Glomerular visceral epithelial cell (primary cell): Measurements from ENCODE around the gene ADD1.
"Not testable (repeated sequence)": the region's sequence is repeated elsewhere in the genome, so short reads cannot be mapped to it uniquely, and the experiment has no call there.

Experiments
- DNase-seq: peaks from one replicate; pipeline ENCODE4 v3.0.0-alpha.2; 2016; ENCODE audit errors: extremely low spot score

ADD1 gene

GRCh38 chr4:2918714-2919113 is 75.1 kb downstream of the ADD1 start:
- not testable (repeated sequence) for DNase-seq

- DNase-seq: peak; percentile 38
Measured at GRCh38 chr4:2922453-2923101, 78.9 kb downstream of the ADD1 start.

- DNase-seq: peak; percentile 40
Measured at GRCh38 chr4:2923141-2923551, 79.5 kb downstream of the ADD1 start.

- DNase-seq: no peak
Measured at GRCh38 chr4:2923668-2924173, 80.1 kb downstream of the ADD1 start.

GRCh38 chr4:2924286-2924685 is 80.6 kb downstream of the ADD1 start:
- no peak for DNase-seq

GRCh38 chr4:2924765-2925301 is 81.2 kb downstream of the ADD1 start:
- DNase-seq: no peak

GRCh38 chr4:2925496-2925895 is 81.9 kb downstream of the ADD1 start:
- DNase-seq: no peak

- no peak for DNase-seq
Measured at GRCh38 chr4:2925931-2926860, 82.6 kb downstream of the ADD1 start.

GRCh38 chr4:2927016-2927695 is 83.5 kb downstream of the ADD1 start:
- no peak for DNase-seq

GRCh38 chr4:2927696-2928075 is 84.0 kb downstream of the ADD1 start:
- no peak for DNase-seq

GRCh38 chr4:2928242-2929176 is 84.9 kb downstream of the ADD1 start:
- no peak for DNase-seq

- DNase-seq: no peak
Measured at GRCh38 chr4:2929469-2929868, 85.8 kb downstream of the ADD1 start.

GRCh38 chr4:2930135-2930757 is 86.6 kb downstream of the ADD1 start:
- no peak for DNase-seq

GRCh38 chr4:2930758-2931511 is 87.3 kb downstream of the ADD1 start:
- no peak for DNase-seq

GRCh38 chr4:2931512-2932301 is 88.1 kb downstream of the ADD1 start:
- DNase-seq: no peak

- DNase-seq: no peak
Measured at GRCh38 chr4:2932321-2932950, 88.8 kb downstream of the ADD1 start.

- no peak for DNase-seq
Measured at GRCh38 chr4:2932951-2933565, 89.4 kb downstream of the ADD1 start.

- DNase-seq: no peak
Measured at GRCh38 chr4:2933566-2934076, 90.0 kb downstream of the ADD1 start.
